Endothelial cell of umbilical vein (primary cell): ENCODE results near the gene ENDOG. TPM values are rescaled to one million over a fixed set of nuclear protein-coding genes. Genes with fewer than 3 reads are reported as not detected.

Experiments
- BruUV-seq: library from RNA; stranded (reverse); fragments of 400-500 nt; replicated peaks from 2 replicates; lab custom pipeline; 2021; lab: Mats Ljungman, UMichigan
- CTCF ChIA-PET: fragments of 300-600, 350-600 bp; sonication (Branson Sonifier 250); formaldehyde crosslinking; loops from one replicate; lab custom pipeline; 2021; ENCODE audit warnings: antibody characterized with exemption, inconsistent platforms; lab: Charles Lee
- POLR2A ChIA-PET: fragments of 300-600, 350-600 bp; sonication (Branson Sonifier 250); formaldehyde crosslinking; loops from one replicate; lab custom pipeline; 2021; ENCODE audit warnings: antibody characterized with exemption, inconsistent platforms; lab: Charles Lee
- DNase-seq: peaks from one replicate; pipeline ENCODE4 v3.0.0-alpha.2; 2011; ENCODE audit warnings: low read depth, low spot score
- FAIRE-seq: peaks from 2 replicates; lab custom pipeline; 2011; peaks lifted over from hg19 to GRCh38; lab: Jason Lieb, UNC
- H2AFZ ChIP-seq: 2 replicates; pipeline ENCODE4 v1.6.0; 2012; ENCODE audit warnings: low read depth, low read length, control low read depth, inconsistent platforms
- H3K27ac ChIP-seq: 2 replicates; pipeline ENCODE4 v1.5.1; 2011; ENCODE audit warnings: low read depth, mild to moderate bottlenecking, control low read depth, low read length, moderate library complexity; ENCODE audit not compliant: insufficient read depth
- H3K27me3 ChIP-seq, 2 experiments: 2 replicates each; pipeline versions ENCODE4 v1.6.0 to v1.6.1; 2011; ENCODE audit warnings: low read length in 2 of 2, mixed read lengths in 1 of 2; ENCODE audit not compliant: control insufficient read depth in 2 of 2, insufficient read depth in 2 of 2
- H3K36me3 ChIP-seq, 2 experiments: 2 replicates in 1 of 2; 3 replicates in 1 of 2; pipeline ENCODE4 v1.5.1; 2011; ENCODE audit warnings: low read length in 2 of 2, mild to moderate bottlenecking in 1 of 2, moderate library complexity in 1 of 2; ENCODE audit not compliant: control insufficient read depth in 2 of 2, insufficient read depth in 2 of 2; ENCODE audit errors: extremely low read depth in 1 of 2
- H3K4me1 ChIP-seq: 3 replicates; pipeline ENCODE4 v1.5.1; 2011; ENCODE audit warnings: mild to moderate bottlenecking, low read length; ENCODE audit not compliant: control insufficient read depth, insufficient read depth; ENCODE audit errors: extremely low read depth
- H3K4me2 ChIP-seq: 2 replicates; pipeline ENCODE4 v1.6.1; 2011; ENCODE audit warnings: low read length, control low read depth, mixed read lengths; ENCODE audit not compliant: insufficient read depth
- H3K4me3 ChIP-seq, 3 experiments: fragments of 200-600 bp in 1 of 3; sonication (generic), shearing (Covaris generic) in 1 of 3; replicated peaks in 1 of 3; 2 replicates each; pipeline ENCODE4 v1.5.1; 2011 to 2016; ENCODE audit warnings: control low read depth in 3 of 3, low read length in 3 of 3, mild to moderate bottlenecking in 2 of 3, inconsistent platforms in 1 of 3, low read depth in 1 of 3, moderate library complexity in 1 of 3; ENCODE audit not compliant: insufficient read depth in 1 of 3
- H3K79me2 ChIP-seq: 2 replicates; pipeline ENCODE4 v1.6.0; 2012; ENCODE audit warnings: low read length, inconsistent platforms; ENCODE audit not compliant: control insufficient read depth, insufficient read depth
- H3K9ac ChIP-seq: replicated peaks from 2 replicates; pipeline ENCODE3; 2011; ENCODE audit warnings: low read length, control low read depth; ENCODE audit not compliant: insufficient read depth; ENCODE audit errors: extremely low read depth
- H3K9me1 ChIP-seq: replicated peaks from 3 replicates; pipeline ENCODE4 v1.6.0; 2011; ENCODE audit warnings: mild to moderate bottlenecking, low read length; ENCODE audit not compliant: control insufficient read depth, insufficient read depth; ENCODE audit errors: extremely low read depth
- H3K9me3 ChIP-seq: replicated peaks from 2 replicates; pipeline ENCODE4 v1.5.1; 2012; ENCODE audit warnings: low read length, inconsistent platforms; ENCODE audit not compliant: control insufficient read depth, insufficient read depth
- H4K20me1 ChIP-seq: replicated peaks from 2 replicates; pipeline ENCODE3; 2011; ENCODE audit warnings: mild to moderate bottlenecking, low read length; ENCODE audit not compliant: control insufficient read depth, insufficient read depth; ENCODE audit errors: extremely low read depth
- EZH2 ChIP-seq: IDR thresholded peaks from 2 replicates; pipeline ENCODE4 v1.6.1; 2012; ENCODE audit warnings: borderline replicate concordance, low read depth, mild to moderate bottlenecking, moderate library complexity, low read length, inconsistent platforms; ENCODE audit not compliant: severe bottlenecking
- FOS ChIP-seq: IDR thresholded peaks from 2 replicates; pipeline ENCODE4 v1.6.1; 2011; ENCODE audit warnings: mild to moderate bottlenecking, low read length, moderate library complexity, borderline replicate concordance; ENCODE audit not compliant: insufficient read depth
- GATA2 ChIP-seq: IDR thresholded peaks from 2 replicates; pipeline ENCODE4 v1.7.0; 2011; ENCODE audit warnings: low read depth, mild to moderate bottlenecking, moderate library complexity, mixed read lengths, low read length; ENCODE audit not compliant: insufficient read length, insufficient read depth
- MYC ChIP-seq: IDR thresholded peaks from one replicate; pipeline ENCODE4 v1.6.1; 2011; ENCODE audit warnings: mild to moderate bottlenecking, low read depth, low read length
- dilution Hi-C: fragments of 300-500 bp; cut with MboI; formaldehyde crosslinking; loops from one replicate; pipeline ENCODE4 v1.15.0; 2019; ENCODE audit warnings: low sequenced_read_pairs; ENCODE audit not compliant: extremely low pct_ligation_motif_present
- intact Hi-C: fragments of 100-400 bp; cut with micrococcal nuclease; formaldehyde crosslinking; loops from one replicate; pipeline ENCODE4 v1.10.0; 2022
- polyA plus RNA-seq, 4 experiments: library from polyadenylated mRNA; depleted of rRNA in 3 of 4; stranded (reverse) in 3 of 4; unstranded in 1 of 4; fragments of >200 nt; gene quantifications; 2 replicates each; pipeline versions ENCODE4 v1.2.1 to v1.2.3, GENCODE V29; 2011 to 2012; ENCODE audit warnings: missing spikeins in 1 of 4
- total RNA-seq: library from RNA; stranded (reverse); gene quantifications from 2 replicates; pipeline ENCODE4 v1.2.3, GENCODE V29; 2021
- TF ChIP-seq, protein P1 (sequence below): IDR thresholded peaks from 2 replicates; pipeline ENCODE4 v1.6.1; 2011; ENCODE audit not compliant: insufficient read depth, insufficient read length
- TF ChIP-seq, protein P2 (sequence below), 2 donors: IDR thresholded peaks; 1 replicate in 1 of 2; 2 replicates in 1 of 2; pipeline ENCODE4 v1.5.1; 2011; ENCODE audit warnings: low read length in 2 of 2, mild to moderate bottlenecking in 2 of 2, moderate library complexity in 2 of 2, control low read depth in 1 of 2, inconsistent platforms in 1 of 2, low read depth in 1 of 2; ENCODE audit not compliant: insufficient read depth in 1 of 2; ENCODE audit errors: extremely low read depth in 1 of 2

The ENDOG gene
- total and polyA plus RNA-seq, 2 donors (not counting 3 experiments of a cell fraction or from before 2014, with no cell fraction given), result 18.0 to 21.1 TPM

DNA sequence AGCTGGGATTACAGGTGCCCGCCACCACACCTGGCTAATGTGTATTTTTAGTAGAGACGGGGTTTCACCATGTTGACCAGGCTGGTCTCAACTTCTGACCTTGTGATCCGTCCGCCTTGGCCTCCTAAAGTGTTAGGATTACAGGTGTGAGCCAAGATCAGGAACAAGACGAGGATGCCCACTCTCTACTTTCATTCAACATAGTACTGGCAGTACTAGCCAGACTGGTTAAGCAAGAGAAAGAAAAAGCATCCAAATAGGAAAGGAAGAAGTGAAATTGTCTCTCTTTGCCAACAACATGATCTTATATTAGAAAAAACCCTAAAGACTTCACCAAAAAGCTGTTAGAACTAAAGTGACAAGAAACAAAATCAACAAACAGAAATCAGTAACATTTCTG lies 7.4 kb upstream of the ENDOG start:
- FAIRE-seq (no peak), DNase-seq (no peak)
- TF ChIP-seq MYC (no peak), GATA2 (no peak), FOS (no peak)
- Histone ChIP-seq H4K20me1 (no peaks in the 10 kb centered on the region), H3K9me3 (no peaks in the 10 kb centered on the region), H2AFZ (no peak overlapping the region), H3K27ac (no peak overlapping the region), H3K9ac (no peak overlapping the region), H3K79me2 (no peaks in the 10 kb centered on the region), H3K4me1 (no peaks in the 10 kb centered on the region), H3K36me3 (peaks cover 4 to 18% of the 10 kb centered on the region in 2 experiments), H3K4me2 (no peak overlapping the region), H3K27me3 (no peaks in the 10 kb centered on the region), H3K4me3 (no peak overlapping the region), H3K9me1 (no peaks in the 10 kb centered on the region)
- POLR2A ChIA-PET, result no interaction called here
- intact Hi-C loops (no loop called here), dilution Hi-C loops (no loop called here)
- no TSS peak for BruUV-seq
- CTCF ChIA-PET, result interaction anchor here (1.2 to 1.6 kb wide), 2 partner anchors 8 to 11 kb away, joined by 4 read pairs; partner anchors contain the start of gene ENDOG

DNA sequence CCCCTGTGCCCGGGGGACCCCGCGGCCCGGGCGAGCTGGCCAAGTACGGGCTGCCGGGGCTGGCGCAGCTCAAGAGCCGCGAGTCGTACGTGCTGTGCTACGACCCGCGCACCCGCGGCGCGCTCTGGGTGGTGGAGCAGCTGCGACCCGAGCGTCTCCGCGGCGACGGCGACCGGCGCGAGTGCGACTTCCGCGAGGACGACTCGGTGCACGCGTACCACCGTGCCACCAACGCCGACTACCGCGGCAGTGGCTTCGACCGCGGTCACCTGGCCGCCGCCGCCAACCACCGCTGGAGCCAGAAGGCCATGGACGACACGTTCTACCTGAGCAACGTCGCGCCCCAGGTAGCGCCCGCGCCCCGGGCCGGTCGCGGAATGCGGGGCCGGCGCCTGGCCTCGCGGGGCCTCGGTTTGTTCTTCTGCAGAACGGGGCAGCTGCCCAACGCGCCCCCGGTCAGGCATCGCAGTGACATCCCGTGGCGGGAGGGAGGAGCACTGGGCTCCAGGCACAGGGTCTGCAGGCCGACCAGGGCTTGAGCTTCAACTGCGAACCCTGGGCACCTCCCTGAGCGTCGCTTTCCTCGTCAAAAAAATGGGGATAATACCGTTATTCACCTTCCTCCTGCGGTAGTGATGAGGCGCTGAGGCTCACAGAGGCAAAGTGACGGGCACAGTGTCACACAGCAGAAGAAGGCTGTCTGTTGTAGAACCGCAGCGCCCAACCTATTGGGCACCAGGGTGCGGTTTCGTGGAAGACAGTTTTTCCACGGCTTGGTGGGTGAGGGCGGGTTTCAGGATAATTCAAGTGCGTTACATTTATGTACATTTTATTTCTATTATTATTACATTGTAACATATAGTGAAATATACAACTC lies 777 bp downstream of the ENDOG start:
- peaks cover 6% of the 10 kb centered on the region for H3K4me1 ChIP-seq
- ChIA-PET CTCF (interaction anchor here (0.6 to 3.9 kb wide), 32 partner anchors 8 to 217 kb away, joined by 3 to 40 read pairs (median 5); partner anchors contain the start of genes DOLK, MIGA2, NUP188 and SPOUT1), POLR2A (interaction anchor here (0.6 to 1.2 kb wide), 2 partner anchors 10 to 11 kb away, joined by 3 read pairs; partner anchors contain the start of gene SPOUT1)
- intact Hi-C loops, result loop anchor here (1.0 to 5.0 kb wide), 6 partner anchors 10 to 209 kb away; partner anchors contain the start of genes SH3GLB2, SPOUT1, TBC1D13 and ZDHHC12
- H3K4me3 ChIP-seq, result peak overlapping the region in 2 of 3 experiments; percentile 57 to 63
- peak; percentile 8 for FAIRE-seq
- H2AFZ ChIP-seq, result peak overlapping the region; percentile 68
- DNase-seq, result peak; percentile 29
- peaks cover 0 to 25% of the 10 kb centered on the region in 2 experiments for H3K36me3 ChIP-seq
- no peaks in the 10 kb centered on the region for H4K20me1 ChIP-seq
- no peaks in the 10 kb centered on the region for H3K9me3 ChIP-seq
- no peak overlapping the region for H3K9ac ChIP-seq
- no peak overlapping the region for H3K27ac ChIP-seq
- H3K4me2 ChIP-seq, result peak overlapping the region; percentile 14
- H3K27me3 ChIP-seq, result no peaks in the 10 kb centered on the region
- H3K9me1 ChIP-seq, result no peaks in the 10 kb centered on the region
- BruUV-seq, result TSS peak; percentile 24
- H3K79me2 ChIP-seq, result no peaks in the 10 kb centered on the region
- dilution Hi-C loops, result no loop called here
- no peak for TF ChIP-seq EZH2
- TF ChIP-seq GATA2, result no peak
- TF ChIP-seq, protein P1, sequence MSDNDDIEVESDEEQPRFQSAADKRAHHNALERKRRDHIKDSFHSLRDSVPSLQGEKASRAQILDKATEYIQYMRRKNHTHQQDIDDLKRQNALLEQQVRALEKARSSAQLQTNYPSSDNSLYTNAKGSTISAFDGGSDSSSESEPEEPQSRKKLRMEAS, result no peak
- TF ChIP-seq, protein P2, sequence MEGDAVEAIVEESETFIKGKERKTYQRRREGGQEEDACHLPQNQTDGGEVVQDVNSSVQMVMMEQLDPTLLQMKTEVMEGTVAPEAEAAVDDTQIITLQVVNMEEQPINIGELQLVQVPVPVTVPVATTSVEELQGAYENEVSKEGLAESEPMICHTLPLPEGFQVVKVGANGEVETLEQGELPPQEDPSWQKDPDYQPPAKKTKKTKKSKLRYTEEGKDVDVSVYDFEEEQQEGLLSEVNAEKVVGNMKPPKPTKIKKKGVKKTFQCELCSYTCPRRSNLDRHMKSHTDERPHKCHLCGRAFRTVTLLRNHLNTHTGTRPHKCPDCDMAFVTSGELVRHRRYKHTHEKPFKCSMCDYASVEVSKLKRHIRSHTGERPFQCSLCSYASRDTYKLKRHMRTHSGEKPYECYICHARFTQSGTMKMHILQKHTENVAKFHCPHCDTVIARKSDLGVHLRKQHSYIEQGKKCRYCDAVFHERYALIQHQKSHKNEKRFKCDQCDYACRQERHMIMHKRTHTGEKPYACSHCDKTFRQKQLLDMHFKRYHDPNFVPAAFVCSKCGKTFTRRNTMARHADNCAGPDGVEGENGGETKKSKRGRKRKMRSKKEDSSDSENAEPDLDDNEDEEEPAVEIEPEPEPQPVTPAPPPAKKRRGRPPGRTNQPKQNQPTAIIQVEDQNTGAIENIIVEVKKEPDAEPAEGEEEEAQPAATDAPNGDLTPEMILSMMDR (IDR thresholded peaks at IDR 0.05; ENCODE audit: extremely low read depth in 1 of 2, insufficient read depth in 1 of 2, low read depth in 1 of 2, low read length in 2 of 2), result peak in 1 of 2 donors; percentile 10
